Stimulated activated CD8-positive, alpha-beta memory T cell treated with anti-CD3 and anti-CD28 coated beads, Interleukin-4, amount 100 ng/mL, for 4 hours (primary cell): Measurements from ENCODE around the gene PDE6H.
A peak's percentile ranks its signal among the peaks of the same experiment; 100 is the strongest.

Source experiments
- DNase-seq, 2 donors: peaks; one replicate each; pipeline ENCODE4 v3.0.0-alpha.2; 2020; ENCODE audit warnings: low read depth in 2 of 2, low spot score in 1 of 2

The PDE6H gene

DNA sequence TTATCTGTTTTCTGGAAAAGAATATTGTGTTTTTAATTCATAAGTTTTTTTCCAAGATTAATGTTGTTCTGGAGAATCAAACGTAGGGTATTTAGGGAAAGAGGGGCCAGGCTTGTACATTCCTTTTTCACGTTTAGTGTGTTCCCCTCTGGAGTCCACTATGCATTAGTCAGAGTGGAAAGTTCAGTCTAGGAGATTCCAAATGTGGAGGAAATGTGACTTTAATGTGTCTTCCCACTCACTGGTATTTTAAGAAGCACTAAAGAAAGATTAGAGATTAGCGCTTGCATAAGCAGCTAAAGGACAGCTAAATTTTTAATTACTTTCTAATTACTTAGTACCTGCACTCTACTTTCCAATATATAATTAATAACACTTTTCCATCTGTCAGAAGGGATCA lies 4.4 kb upstream of the PDE6H start:
- DNase-seq = no peak

DNA sequence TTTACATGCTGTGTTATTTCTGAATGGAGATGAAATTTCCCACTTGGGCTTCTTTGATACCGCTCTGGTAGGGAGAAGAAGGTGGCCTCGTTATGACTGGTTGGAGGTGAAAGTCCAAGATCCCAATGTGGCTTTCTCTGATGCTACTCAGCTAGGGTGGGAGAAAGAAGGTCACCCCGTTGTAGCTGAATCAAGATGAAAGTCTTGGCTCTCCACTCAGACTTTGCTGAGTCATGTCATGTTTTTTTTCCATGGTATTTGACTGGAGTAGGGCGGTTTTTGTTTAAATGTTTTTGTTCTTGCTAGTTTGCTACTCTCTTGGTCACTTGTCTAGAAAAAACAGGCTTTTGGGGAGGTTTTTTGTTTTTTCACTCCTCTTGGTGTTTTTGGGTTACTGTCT lies 2.4 kb upstream of the PDE6H start:
- DNase-seq = no peak

DNA sequence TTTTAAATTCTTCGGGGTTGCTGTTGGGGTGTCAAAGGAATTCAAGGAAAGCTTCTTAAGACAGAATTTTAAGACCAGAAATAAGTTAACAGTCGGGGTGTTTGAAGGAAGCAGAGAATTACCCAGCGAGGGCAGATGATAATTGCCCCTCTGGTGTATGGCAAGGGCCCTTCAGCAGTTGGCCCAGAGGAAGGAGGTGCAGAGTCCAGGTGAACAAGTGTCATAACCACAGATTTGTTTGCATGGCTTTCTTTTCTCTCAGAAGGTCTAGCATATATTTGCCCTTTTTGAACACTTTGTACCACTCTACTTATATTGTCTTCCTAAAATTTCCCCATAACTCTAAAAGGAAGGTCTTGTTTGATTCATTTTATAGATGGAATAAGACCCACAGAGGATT lies 1.8 kb downstream of the PDE6H start:
- no peak for DNase-seq

DNA sequence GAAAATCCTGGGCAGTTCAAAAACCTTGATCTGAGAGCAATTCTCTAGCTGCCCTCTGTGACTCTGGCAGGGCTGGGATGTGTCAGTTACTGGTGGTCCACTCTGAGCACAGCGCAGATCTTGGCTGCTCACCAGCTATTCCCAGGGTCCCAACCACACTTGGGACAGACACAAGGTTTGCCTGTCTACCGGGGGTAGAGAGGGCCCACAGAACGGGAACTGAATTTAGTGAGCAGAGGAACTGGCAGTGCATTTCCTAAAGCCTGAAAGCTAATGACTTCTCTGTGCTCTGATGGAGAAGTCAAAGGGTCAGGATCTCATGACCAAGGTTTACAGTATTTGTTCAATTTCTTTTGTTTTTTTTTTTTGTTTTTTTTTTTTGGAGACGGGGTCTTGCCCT lies 2.6 kb downstream of the PDE6H start:
- no peak for DNase-seq

DNA sequence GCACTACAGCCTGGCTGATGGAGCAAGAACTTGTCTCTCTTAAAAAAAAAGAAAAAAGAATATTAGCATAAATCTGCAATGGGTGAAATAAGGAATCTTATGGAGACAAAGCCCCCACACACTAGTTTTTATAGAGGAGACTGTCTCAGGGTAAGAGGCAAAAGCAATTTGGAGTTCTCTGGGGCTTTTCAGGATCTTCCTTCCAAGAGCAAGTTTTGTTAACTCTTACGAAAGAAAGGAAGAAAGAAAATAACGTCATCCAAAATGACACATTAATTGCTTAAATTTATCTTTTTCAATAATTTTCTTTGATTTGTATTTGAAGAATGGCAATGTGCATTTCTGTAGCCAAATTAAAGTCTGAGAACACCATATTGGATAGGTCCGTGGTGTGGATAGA lies 3.8 kb downstream of the PDE6H start:
- DNase-seq = no peak

DNA sequence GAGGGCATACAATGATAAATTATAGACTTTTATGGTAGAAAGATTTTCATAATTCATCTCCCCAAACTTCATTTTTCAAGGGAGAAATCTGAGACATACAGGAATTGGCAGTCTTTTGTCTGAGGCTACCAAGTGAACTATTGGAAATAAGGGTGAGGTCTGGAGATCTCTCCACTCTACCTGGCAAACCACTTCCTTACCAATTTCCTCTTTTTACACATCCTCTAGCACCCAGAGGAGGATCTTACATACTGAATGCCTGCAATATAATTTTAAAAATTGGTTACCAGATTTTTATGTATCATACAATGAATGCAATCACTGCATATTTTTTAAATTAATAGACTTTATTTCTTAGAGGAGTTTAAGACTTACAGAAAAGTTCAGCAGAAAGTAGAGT lies 6.6 kb downstream of the PDE6H start:
- no peak for DNase-seq

DNA sequence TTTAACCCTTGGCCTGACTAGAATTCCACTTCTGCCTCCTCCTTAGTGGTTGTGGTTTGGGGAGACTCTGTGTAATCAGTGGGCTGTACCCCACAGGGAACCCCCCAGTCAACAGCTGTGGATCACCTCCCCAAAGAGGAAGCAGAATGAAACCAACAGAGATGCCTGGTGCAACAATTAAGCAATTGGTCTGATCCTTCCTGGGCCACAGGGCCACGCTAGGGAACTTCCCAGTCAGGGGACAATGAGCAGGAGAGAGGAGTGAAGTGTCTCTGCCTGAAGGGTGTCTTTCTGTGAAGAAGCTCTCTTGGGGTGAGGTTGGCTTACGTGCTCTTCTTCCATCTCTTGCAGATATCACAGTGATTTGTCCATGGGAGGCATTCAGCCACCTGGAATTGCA lies 8.2 kb downstream of the PDE6H start:
- no peak for DNase-seq

DNA sequence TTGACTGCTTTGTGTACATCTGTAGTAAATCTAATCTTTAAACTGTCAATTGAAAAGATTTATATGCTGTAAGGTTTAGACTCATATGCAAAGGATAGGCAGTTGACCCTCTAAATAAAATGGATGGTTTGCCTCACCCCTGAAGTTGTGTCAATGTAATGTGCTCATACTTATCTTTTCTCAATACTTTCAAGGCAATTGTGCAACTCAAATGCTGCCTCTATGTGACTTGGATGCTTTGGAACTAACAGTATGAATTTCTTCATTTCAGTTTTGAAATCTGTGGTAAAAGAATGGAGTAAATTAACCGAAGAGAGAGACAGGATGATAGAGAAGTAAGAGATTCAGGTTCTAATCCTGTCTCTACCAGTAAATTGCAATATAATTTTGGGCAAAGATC lies 9.7 kb downstream of the PDE6H start:
- DNase-seq = no peak

DNA sequence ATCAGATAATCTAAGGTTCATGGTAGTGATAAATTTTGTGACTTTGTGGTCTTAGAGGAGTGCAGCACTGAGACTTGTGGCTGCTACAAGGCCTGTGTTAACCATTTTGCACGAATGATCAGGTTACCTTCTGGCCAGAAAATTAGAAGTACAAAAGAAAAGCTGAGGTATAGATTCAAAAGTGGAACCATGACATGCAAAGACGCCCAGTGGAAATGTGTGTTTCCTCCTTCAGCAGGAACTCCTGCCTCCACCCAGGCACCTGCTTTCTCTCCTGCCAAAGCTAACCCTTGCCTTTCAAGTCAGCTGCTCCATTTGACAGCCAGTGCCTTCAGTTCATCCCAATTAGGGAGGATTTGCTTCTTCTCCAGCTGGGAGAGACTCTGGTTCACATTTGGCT lies 10.1 kb downstream of the PDE6H start:
- DNase-seq = no peak

DNA sequence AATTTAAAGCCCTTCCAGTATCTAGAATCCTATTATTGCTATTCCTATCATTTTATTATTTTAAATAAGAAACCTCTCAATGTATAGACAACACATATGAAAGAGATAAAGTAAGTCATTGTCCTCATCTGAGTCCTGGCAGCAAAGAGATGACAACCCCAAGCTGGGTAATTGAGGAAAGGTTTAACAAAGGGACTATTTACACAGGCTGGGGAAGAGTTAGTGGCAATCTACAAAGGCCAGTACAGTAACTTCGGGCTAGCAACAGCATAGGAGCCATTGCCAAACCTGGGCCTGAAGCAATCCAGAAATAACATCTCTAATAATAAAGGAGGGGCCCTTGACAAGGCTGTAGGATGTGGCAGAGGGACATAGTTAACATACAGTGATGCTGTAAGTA lies 11.2 kb downstream of the PDE6H start:
- no peak for DNase-seq

DNA sequence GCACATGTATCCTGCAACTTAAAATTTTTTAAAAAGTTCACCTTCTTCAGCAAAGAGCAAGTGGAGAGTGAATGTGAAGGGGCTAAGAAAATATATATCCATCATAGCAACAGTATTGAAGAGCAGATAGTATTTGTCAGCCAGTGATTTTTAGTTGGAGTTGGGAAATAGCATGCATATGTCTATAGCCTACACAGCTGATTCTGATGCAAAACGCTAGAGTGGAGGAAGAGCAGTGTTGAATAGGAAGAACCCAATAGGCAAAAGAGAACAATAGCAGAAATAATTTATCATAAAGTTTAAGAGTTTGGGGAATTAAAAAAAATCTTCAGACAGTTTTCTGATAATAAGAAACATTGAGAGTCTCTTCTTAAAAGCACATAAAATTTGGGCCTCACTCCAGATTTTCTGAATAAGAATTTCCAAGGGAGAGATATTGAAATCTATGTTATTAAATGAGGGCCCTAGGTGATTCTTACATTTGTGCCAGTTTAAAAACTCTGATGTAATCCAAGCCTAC lies 12.0 kb downstream of the PDE6H start:
- DNase-seq = no peak

DNA sequence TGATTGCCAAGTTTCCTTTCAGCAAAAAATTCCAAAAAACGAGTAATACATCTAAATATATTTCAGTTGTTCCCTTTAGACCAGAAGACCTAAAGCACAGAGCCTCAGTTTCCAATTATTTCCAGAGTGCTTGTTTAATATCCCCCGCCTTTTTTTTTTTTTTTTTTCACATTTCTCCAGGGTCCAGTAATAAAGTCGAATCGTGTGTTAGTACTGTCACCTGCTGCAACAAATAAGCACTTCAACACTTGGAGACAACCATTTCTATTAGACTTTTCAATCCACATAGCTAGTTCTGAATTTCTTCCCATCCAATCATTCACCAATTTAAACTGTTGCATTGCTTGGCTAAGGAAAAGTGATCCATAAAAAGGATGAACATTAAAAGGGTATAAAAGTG lies 13.6 kb downstream of the PDE6H start:
- no peak for DNase-seq

DNA sequence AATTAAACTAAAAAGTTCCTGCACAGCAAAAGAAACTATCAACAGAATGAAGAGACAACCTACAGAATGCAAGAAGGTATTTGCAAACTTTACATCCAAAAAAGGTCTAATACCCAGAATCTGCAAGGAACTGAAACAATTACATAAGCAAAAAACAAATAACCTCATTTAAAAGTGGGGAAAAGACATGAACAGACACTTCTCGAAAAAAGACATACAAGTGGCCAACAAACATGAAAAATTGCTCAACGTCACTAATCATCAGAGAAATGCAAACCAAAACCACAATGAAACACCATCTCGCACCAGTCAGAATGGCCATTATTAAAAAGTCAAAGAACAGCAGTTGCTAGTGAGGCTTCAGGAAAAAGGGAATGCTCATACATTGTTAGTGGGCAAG lies 15.2 kb downstream of the PDE6H start:
- no peak for DNase-seq

DNA sequence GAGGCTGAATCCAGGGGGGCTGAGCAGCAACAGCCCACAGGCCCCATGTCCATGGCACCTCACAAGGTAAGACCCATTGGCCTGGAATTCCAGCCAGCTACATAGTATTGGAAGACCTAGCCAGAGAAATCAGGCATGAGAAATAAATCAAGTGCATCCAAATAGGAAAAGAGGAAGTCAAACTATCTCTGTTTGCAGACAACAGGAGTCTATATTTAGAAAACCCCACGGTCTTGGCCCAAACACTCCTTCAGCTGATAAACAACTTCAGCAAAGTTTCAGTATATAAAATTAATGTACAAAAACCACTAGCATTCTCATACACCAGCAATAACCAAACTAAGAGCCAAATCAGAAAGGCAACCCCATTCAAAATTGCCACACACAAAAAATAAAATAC lies 16.9 kb downstream of the PDE6H start:
- no peak for DNase-seq

DNA sequence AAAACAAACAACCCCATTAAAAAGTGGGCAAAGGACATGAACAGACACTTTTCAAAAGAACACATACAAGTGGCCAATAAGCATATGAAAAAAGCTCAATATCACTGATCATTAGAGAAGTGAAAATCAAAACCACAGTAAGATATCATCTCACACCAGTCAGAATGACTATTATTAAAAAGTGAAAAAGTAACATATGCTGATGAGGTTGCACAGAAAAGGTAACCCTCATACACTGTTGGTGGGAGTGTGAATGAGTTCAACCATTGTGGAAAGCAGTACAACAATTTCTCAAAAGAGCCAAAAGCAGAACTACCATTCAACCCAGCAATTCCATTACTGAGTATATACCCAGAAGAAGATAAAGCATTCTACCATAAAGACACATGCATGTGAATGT lies 18.2 kb downstream of the PDE6H start:
- DNase-seq = no peak

DNA sequence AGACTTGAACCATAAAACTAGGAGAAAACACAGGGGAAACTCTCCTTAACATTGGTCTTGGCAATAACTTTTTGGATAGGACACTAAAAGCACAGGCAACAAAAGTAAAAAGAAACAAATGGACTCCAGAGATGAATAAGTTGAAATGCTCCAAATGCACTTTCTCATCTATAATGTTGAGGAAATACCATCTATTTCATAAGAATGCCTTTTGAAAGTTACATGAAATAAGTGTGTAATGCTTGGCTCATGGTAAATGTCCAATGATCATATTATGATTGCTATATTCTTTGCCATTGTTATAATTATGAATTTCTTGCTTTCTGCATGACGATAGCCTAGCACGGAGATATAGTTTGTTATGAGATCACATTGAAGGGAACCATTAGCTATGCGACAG lies 19.8 kb downstream of the PDE6H start:
- no peak for DNase-seq

DNA sequence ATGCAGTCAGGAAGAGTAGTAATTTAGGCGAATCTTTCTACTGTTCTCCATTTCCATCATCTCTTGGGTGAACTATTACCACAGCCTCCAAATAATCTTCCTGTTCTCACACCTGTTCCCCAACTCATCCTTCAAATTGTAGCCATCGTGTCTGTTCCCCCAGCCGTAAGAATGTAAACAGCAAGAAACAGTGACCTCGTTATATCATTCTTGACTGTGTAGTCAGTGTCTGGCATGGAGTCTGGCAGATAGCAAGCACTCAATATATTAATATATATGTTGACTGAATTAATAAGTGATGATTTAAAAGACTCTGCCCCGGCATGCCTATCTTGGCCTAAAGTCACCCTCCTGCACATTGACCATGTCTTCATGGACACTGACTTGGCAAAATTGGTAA lies 20.3 kb downstream of the PDE6H start:
- DNase-seq = no peak

DNA sequence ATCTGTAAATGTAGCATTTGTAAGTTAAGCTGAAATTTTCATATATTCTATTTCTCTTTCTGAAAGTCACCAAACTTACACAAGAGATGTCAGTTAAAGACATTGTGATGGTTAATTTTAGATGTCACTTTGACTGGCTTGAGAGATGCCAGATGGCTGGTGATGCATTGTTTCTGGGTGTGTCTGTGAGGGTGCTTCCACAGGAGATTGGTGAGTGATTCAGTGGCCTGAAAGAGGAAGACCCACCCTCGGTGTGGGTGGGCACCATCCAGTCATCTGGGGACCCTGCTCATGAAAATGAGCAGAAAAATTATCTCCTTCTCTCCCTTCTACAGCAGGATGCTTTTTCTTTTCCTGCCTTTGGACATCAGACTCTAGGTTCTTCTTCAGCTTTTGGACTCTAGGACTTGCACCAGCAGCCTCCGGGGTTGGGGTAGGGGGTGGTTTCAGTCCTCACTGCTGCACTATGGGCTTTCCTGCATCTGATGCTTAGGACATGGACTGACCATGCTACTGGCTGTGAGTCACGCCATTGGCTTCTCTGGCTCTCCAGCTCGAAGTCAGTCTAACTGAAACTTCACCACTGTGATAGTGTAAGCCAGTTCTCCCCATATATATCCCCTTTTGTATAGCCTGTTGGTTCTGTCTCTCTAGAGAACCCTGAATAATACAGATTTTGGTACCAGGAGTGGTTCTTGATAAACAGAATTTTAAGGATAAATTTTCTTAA lies 20.9 kb downstream of the PDE6H start:
- DNase-seq = peak in 1 of 2 donors; percentile 9

DNA sequence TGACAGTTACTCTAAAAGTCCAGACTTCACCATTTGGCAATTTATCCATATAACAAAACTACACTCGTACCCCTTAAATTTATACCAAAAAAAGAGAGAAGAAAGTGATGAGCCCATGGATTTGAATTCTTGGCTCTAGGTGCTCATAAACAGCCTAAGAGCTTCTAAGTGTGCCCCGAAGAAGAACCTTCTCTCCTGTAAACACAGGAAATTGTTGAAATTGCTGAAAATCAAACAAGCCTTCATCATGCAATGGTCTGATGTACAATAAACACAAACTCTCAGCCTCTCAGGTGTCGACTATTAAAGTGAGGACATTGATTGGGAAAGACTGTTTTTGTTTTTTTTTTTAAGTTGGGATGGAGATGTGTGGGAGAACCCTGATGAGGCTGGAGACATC lies 21.8 kb downstream of the PDE6H start:
- DNase-seq = no peak

DNA sequence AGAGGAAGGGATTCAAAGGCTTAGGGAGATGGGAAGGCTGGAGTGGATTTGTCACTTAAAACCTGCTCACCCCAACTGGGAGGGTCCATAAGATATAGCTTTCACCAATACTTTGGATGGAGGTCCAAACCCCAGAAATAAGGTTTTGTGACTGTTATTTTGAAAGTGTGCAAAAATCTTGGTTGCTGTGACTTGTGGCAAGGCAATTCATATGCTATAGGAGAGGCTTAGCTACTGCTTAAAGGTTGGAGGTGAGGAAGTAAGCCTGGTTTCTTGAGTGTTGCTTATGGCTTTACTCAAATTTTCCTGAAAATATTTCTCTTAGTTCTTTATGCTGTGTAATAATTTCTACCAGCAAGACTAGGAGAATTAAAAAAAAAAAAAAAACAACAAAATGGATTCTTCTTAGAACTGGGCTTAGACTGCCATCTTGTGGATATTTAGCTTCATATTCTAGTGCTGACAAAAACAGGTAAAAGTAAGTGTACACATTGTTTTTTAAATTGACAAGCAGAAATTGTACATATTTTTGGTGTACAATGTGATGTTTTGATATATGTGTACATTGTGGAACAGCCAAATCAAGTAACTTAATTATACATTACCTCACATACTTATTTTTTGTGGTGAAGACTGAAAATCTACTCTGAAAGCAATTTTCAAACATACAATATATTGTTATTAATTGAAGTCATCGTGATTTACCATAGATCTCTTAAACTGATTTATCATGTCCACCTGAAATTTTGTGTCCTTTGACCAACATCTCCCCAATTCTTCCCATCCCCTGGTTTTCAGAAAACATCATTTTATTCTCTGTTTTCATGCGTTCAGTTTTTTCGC lies 23.0 kb downstream of the PDE6H start:
- DNase-seq = no peak

DNA sequence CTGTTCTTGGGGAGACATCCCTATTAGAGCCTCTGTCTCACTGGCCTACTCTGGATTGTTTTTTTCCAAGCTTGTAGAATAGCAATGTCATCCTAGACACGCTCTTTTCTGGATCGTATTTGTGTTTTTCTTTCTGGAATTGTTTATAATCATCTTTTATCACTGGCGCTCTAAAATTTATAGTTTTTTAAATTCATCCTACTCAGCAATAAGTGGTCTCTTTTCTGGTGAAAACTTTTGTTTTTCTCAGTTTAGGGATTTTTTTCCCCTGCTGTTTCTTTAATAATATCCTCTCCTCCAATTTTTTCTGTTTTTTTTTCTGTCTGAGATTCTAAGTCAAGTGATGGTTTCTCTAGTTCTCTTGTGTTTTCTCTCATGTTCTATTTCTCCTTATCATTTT lies 25.2 kb downstream of the PDE6H start:
- DNase-seq = no peak

DNA sequence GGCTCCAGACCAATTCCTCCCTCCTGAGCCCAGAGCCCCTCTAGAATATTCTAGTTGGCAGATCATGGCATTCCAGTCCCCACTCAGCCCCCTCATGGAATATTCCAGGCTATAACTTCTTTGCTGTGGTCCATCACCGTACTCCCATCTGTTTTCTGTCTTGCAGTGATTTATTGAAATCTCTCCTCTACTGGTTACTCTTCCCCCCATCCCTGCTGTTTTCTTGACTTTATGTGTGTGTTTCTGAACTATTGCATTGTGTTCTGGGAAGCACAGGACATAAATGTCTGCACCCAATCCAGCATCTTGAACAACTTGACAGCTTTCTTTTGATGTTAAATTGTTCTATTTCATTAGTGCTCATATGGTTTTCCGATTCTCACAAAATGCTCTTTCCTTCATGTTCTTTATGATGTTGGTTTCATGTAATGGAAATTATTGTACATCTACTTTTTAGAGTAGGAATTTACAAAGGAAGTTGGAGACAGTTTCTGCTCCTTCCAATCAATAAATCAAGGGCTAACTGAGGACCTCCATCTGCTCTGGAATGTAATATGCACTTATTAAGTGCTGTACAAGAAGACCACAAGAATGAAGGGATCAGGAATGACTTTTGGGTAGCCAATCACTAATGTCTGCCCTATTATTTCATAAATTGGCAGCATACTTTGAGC lies 26.3 kb downstream of the PDE6H start:
- DNase-seq = no peak
